GM21529 (cell line): ENCODE data around the gene LRP8.

Experiments
- ATAC-seq: cut with Tn5 transposase; IDR thresholded peaks from one replicate; pipeline ENCODE4 v1.9.1; 2021; ENCODE audit not compliant: unreplicated experiment

Gene LRP8

DNA sequence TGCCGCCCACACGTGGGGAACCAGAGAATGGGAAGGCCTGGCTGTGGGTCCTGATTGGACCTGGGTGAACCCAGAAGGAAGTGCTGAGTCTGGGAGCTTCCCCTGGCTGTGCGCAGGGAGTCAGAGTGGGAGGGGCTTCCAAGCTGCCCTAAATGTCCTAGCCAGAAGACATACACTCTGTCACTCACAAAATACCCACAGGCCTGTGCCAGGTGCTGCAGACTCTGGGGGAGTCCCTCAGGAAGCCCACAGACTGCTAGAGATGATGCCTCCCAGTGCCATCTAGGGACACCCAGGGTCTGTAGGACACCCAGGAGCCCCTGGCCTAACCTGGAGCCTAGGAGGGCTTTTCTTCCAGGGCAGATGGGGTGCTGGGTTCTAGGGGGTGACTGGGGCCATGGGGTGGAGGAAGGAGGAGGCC lies 33.7 kb upstream of the LRP8 start:
- ATAC-seq = no peak

DNA sequence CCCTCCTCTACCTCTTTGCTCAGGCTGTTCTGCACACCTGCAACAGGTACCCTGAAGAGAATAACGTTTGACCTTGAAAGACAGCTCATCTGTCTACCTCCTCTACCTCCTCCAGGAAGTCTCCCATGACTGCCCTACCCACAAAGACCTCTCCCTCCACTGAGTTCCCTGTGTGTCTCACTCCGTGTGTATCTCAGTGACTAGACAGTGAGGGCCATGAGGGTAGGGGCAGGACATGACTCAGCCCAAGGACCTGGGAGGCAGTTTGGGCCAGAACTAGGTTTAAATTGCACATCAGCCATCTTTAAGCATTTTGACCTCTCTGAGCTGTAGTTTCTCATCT lies 32.0 kb upstream of the LRP8 start:
- ATAC-seq = no peak

DNA sequence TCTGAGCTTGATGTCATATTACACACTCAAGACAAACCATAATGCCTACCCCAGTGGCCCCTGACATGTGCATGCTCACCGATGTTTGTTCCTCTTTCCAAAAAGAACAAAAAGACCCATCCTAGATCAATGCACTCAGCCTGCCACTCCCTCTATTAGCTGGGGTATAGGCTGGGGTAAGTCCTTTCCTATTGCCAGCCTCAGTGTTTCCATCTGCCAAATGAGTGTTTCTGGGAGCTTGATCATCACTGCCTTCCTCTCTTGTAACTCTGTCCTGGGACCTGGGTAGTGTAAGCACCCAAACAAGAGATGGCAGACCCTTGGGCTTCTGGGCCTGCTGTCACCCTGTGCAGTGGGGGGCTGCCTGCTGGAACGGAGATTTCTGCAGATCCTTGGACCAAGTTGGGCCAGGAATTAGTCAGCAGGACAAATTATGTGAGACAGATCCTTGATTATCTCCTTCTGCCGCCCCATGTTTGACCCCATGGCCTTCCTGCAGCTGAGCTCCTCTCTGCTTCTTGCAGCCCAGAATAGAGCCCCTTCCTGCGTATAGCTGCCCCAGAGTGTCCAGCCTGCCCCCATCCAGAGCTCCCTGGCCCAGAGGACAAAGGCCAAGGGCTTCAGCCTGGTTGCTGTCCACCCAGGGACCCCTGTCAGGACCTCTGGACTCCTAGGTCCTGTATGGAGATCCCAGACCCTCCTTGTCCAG lies 31.5 kb upstream of the LRP8 start:
- no peak for ATAC-seq

DNA sequence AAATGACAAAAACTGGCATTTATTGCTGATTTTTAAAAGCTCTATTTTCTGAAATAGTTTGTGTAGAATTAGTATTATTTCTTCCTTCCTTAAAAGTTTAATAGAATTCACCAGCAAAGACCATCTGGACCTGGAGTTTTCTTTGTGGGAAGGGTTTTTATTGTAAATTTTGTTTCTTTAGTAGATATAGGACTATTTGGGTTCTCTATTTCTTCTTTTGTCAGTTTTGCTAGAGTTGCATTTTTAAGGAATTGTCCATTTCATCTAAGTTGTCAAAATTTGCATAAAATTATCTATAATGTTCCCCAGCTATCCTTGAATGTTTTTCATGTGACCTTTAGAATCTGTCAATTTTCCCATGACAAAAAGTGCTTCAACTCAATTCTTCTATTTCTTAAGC lies 28.8 kb upstream of the LRP8 start:
- no peak for ATAC-seq

DNA sequence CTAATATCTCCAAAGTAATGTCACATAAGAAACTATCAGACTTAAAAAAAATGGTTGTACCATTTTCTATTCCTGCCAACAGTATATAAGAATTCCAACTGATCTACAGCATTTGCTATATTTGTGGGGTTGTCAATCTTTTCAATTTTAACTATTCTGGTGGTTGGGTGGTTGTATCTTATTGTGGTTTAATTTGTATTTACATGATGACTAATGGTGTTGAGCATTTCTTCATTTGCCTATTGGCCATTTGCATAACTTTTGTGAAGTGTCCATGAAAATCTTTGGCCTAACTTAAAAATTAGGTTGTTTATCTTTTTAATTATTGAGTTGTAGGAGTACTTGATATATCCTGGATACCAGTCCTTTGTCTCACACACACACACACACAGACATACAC lies 26.2 kb upstream of the LRP8 start:
- no peak for ATAC-seq

DNA sequence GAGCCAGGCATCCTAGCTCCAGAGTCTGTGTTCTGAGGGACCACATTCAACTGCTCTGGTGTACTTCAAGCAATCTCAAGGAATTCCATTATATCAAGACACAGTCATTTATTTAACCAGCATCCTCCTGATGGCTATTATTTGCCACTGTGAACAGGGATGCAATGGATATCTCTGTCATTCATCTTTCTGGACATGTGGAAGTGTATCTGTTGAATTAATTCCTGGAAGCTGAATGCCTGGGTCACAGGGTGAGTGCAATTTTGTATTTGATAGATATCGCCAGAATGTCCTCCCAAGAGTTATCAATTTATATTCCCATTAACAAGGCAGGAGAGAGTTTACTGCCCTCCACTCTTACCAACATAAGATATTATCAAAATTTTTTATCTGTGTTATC lies 24.7 kb upstream of the LRP8 start:
- no peak for ATAC-seq

DNA sequence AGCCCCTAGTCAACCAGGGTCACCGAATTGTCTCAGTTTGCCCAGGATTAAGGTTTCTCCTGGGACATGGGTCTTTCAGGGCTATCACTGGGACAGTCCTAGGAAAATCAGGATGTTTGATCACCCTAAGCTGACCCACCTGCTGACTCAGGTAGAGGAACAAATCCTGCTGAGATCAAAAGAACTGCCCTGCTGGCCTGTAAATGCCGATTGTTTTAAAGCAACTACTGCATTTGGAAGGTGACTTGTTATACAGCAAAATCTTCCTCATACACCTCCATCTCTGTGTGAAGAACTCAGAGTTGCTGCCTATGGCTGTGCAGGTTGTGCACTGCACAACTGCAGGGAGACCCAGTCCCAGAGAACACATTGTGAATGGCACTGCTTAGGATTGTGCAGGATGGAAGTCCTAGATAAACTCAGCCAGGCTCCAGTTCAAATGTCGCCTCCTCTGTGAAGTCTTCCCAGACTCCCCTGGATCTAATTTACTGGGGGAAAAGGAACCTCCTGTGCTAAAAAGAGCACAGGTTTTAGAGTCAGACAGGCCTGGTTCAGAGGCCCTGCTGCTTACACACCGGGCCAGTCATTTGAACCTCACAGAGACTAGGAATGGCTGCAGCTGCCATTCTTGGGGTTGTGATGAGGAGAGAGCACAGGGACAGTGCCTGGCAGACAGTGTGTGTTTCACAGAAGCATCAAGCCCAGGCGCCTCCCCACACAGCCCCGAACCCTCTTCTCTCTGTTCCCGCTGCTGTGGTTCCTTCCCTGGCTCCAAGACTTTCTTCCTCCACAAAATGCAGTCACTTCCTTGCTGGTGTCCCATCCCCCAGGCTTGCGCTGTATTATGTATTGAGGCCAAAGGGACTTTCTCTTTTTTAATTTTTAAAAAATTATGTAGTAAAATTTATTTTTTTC lies 23.2 kb upstream of the LRP8 start:
- no peak for ATAC-seq

DNA sequence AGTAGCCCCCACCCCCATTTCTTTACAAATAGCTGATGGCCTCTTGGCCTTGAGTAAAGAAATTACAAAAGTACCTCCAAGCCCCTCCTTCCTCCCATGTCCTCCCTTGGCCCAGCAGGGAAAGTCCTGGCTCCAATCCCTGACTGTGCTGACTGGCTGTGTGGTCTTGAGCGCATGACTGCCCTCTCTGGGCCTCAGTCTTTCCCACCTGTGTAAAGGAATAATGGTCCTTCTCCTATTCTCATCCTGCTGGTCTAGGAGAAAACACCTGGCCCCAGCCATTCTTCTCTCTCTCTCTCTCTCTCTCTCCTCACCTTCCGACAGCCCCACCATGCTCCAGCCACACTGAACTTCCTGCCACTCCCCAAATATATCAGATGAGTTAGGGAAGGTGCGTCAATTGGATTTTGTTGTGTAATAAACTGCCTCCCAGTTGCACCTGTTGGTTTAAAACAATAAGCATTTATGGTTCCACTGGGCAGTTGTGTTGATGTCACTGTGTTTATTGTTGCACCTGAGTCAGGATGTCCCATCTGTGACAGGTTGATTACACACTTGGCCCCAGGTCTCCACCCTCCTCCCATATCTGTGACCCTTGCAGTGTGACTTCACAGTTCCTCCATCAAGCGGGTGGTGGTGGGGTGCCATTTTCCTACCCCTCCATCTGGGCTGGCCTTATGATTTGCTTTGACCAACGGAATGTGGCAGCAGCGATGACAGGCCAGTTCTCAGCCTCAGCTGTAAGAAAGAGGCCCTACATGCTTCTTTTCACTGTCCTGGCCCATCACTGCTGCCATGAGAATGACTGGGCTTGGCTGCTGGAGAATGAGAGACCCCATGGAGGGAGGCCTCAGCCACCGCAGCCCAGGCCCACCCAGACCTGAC lies 22.3 kb upstream of the LRP8 start:
- no peak for ATAC-seq

DNA sequence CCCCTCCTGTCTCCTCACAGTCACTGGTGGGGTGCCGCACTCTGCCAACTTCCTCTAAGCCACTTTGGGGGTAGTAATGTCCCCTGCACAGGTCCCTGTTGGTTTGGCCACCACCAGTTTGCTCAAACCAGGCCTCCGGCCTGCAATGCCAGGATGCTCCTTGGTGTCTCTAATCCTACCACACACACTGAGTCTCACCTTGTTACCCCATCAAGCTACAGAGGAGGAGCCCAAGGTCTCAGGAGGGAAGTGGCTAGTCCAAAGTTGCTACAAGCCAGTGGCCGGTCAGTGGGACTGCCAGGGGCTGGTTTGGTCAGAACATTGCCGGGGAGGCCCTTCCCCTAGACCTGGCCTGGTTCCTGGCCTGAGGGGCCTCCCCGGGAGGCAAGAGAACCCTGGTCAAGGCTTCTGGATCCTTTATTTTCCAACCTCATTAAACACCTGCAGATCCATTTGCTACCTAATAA lies 21.5 kb upstream of the LRP8 start:
- ATAC-seq = no peak

DNA sequence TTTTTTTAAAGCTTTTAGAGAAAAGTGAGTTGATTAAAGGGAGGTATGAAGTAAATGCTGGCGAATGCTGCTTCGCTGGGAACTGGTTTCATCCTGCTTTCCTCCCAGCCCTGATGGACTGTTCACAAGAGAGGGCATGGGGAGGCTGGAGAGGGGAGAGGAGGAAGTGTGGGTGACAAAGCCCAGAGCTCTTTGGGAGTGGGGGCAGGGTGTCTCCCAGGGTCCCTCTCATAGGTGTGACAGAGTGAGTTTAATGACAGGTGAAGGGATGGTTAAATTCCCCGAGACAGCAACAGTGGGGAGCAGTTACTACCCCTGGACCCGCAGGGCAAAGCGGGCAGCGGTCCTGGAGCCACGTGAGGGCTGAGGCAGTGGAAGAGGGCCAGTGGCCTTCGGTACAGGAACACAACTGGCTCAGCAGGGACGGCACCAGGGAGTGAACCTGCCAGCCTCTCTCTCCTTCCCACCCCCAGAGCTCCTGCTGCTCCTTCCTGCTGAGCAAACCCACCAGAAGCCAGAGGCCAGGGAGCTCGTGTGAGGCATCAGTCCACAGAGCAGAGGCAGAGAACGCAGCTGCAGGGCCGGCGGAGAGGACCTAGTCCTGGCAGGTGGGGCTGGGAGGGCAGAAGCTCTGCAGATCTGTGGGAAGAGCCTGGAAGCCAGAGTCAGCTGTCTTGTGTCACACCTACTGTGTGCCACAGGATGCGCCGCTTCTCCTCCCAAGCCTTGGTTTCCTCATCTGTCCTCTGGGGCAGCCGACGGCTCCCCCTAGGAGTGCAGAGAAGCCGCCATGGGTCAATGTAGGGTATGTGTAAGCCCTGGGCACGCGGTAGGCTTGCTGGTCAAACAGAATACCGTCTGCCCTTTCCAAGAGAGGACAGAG lies 20.9 kb upstream of the LRP8 start:
- no peak for ATAC-seq

DNA sequence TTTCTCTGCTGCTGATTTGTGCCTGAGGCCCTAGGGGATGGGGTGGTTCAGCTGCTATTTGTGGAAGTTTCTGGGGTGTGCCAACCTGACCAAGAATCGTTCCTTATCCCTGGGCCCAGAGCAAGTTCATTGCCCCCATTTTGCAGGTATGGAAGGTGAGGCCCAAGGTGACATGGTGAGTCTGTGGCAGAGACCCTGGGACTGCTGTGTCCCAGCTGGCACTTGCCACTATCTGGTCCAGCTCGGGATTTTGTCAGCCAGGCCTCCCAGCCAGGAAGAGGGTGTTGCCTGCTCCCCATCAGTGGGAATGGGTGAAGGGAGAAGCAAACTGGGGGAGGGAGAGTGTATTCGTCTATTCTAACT lies 18.9 kb upstream of the LRP8 start:
- ATAC-seq = no peak

DNA sequence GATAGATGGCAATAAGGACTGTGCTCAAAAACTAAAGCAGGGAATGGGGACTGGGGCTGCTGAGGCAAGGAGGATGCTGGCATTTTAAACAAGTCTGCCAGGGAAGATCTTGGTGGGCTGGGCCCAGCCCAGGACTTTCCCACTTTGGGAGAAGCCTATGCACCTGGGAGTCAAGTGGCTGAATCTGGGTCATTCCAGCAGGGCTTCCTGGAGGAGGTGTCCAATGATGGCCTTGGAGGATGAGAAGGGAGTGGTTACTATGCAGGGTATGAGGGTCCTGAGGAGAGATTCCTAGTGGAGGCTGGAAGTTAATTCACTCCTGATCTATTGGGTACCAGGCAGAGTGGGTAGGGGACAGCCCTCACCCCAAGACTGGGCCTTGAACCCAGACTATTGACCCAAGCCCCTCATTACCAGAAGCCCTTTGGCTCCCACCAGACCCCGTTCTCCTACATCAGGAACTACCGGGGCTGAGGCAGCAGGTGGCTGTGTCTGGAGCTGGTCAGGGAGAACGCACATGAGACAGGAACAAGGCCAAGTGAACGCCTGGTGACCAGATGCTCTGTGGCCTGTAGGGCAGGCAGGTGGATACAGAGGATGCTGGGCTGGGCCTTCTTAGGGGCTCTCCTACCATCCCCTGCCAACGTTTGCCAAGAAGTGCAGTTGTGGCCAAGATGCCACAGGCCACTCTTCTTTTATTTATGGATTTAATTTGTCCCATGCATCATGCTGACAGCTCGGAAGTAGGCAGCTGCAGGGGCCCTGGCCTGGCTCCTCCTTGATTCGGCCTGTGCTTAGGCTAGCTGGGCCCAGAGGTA lies 18.3 kb upstream of the LRP8 start:
- ATAC-seq = no peak

DNA sequence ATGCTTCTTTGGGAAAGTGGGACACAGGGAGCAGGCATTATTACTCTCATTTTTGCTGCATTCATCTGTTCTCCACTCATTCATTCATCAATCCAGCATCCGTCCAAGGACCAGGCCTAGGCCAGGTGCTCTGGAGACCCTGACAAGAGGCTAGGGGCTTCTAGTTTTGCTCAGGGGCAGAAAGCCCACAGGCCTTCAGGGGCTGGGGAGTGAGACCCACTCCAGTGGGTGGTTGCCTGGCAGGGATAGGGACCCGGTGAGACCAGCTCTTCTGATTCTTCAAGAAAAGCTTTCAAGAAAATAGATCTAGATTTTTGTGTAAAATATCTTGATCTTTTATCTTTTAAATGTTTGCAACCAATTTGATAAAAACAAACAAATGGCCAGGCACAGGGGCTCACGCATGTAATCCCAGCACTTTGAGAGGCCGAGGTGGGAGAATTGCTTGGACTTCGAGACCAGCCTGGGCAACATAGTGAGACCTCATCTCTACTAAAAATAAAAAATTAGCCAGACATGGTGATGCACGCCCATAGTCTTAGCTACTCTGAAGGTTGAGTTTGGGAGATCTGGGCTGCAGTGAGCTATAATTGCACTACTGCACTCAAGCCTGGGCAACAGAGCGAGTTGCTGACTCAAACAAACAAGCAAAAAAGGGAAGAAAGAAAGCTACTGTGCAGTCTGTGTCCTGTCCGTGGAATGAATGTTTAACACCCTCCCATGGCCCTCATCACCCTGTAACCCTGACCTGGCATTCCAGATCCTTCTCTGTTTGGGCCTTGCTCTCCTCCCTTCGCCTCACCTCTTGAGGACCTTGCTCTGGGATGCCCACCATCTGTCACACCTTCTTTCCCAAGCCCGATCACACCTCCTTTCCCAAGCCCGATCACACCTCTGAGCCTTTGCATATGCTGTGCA lies 17.3 kb upstream of the LRP8 start:
- ATAC-seq = peak; percentile 96

DNA sequence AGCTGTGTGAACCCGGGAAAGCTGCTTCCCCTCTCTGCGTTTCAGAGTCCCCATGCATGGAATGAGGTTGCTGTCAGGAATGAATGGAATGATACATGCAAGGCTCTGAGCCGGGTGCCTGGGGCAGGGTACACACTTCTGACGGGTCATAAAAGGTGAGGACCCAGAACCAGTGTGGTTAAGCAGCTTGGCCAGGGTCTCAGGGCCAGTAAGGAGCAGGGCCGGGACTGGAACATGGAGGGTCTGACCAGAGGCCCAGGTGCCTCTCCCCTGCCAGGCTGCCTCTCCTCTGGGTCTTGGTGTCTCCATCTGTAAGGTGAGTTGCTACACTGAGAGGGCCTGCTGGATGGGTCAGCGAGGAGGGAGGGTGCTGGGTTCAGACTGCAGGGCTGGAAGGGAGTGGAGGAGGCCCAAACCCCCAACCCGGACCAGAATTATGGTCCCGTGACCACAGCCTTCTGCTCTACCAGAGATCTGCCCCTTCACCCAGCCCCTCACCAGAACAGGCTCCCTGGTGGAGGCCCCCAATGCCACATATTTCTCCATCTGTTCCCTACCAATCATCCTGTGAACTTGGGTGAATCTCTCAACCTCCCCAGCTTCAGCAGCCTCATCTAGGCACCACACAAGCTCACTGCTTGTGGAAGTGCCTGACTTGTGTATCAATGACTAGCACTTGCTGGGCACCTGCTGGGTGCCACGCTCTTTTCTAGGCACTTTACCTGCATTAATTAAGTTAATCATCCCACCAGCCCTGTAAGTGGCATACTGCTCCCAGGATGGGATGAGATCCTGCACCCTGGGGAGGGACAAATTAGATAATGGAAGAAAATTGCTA lies 16.2 kb upstream of the LRP8 start:
- ATAC-seq = no peak

DNA sequence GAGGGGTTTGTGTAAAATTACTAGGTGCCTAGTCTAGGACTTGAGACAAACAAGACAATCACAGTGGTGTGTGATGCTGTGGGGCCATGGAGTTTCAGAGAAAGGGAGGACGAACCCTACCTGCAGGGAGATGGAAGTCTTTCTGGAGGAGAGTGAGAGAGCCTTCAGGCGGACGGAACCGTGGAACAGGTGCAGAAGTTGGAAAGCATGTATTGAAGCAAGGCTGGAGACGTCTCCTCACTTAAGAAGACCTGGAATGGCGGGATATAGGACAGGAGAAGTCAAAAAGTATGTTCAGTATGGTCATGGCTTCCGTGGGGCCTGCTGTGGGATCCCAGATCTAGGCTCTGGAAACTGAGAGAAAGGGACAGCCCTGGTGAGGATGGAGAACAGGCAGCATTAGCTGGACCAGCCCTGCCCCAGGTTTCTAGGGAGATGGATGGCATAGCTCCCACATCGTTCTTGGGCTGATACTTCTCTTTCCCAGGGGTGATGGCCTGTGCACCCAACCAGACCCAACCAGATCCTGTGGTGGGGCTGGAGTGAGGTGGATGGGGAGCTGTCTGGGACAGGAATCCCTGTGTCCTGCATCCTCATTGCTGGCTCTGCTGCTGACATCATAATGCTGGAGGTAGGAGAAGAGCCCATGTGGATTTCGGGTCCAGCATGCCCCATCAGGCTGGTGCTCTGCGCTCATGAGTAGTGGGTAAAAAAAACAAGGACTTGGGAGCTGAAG lies 15.0 kb upstream of the LRP8 start:
- ATAC-seq = no peak

DNA sequence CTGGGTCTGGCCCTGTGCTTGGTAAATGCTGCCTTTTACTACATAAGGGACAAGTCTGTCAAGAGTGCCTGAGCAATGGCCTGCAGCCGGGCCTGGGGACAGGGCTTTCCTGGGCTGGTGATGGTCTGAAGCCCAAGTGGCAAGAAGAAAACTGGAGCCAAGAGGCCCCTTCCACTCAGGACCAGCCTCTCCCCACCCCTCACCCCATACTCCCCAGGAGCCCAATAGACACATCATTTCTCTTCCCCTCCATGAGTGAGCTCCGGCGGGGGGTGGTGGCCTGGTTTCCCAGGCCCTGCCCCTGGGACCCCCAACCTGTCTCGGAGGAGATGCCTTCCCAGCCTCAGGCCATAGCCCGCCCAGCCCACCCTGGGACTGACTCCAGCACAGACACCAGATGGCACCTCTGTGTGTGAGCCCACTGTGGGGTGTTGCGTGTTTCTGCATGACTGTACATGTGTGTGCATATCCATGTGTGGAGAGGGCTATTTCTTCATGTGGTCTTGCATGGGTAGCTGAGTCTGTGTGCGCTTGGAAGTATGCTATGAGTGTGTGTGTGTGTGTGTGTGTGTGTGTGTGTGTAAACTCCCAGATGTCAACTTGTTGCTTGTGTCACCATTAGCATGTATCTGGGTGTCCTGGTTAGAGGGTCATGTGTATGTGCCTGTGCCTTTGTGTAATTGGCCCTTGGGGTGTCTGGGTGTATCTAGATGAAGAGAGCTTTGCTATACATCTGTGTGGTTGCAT lies 14.3 kb upstream of the LRP8 start:
- ATAC-seq = no peak
